D721Med (cell line): Measurements from ENCODE around the gene NUDT9.

Source experiments
- DNase-seq: peaks from one replicate; pipeline ENCODE4 v3.0.0; 2011; ENCODE audit warnings: low spot score; ENCODE audit not compliant: insufficient read length
- FAIRE-seq: peaks from 2 replicates; lab custom pipeline; 2011; peaks lifted over from hg19 to GRCh38; lab: Jason Lieb, UNC
- CTCF ChIP-seq: IDR thresholded peaks from 2 replicates; pipeline ENCODE4 v1.5.1; 2012; ENCODE audit warnings: mild to moderate bottlenecking, control low read depth; ENCODE audit not compliant: insufficient read depth; ENCODE audit errors: missing control alignments

NUDT9 gene

GRCh38 chr4:87426865-87427517 is 4.6 kb downstream of the NUDT9 start:
- TF ChIP-seq CTCF = no peak
- DNase-seq (no peak), FAIRE-seq (no peak)

GRCh38 chr4:87427518-87427868 is 5.1 kb downstream of the NUDT9 start:
- DNase-seq = no peak
- no peak for TF ChIP-seq CTCF
- FAIRE-seq = no peak

GRCh38 chr4:87428979-87429378 is 6.6 kb downstream of the NUDT9 start:
- no peak for TF ChIP-seq CTCF
- no peak for DNase-seq
- FAIRE-seq = no peak

- TF ChIP-seq CTCF = no peak
- no peak for DNase-seq
- FAIRE-seq = no peak
Measured at GRCh38 chr4:87430038-87430437, 7.7 kb downstream of the NUDT9 start.

- FAIRE-seq (no peak), DNase-seq (no peak)
Measured at GRCh38 chr4:87433342-87433741, 11.0 kb downstream of the NUDT9 start.

GRCh38 chr4:87442889-87443288 is 20.5 kb downstream of the NUDT9 start:
- TF ChIP-seq CTCF = no peak
- no peak for DNase-seq
- no peak for FAIRE-seq

More at GRCh38 chr4:87433342-87433741, 11.0 kb downstream of the NUDT9 start:
- no peak for TF ChIP-seq CTCF

- FAIRE-seq = no peak
- DNase-seq = no peak
- no peak for TF ChIP-seq CTCF
Measured at GRCh38 chr4:87444741-87445140, 22.4 kb downstream of the NUDT9 start.
